Karpas-422 (cell line): ENCODE measurements around the gene AKAP13. TPM values are rescaled to one million over a fixed set of nuclear protein-coding genes. Genes with fewer than 3 reads are reported as not detected.
"Not testable (repeated sequence)": the region's sequence is repeated elsewhere in the genome, so short reads cannot be mapped to it uniquely, and the experiment has no call there.

ENCODE experiments used
- DNase-seq: peaks from one replicate; pipeline ENCODE4 v3.0.0-alpha.2; 2015
- H2AFZ ChIP-seq: fragments of 200-600 bp; sonication (generic); 2 replicates; pipeline ENCODE4 v1.6.1; 2014; ENCODE audit warnings: antibody characterized with exemption, low read length, mixed read lengths
- H3K27ac ChIP-seq: fragments of 200-600 bp; sonication (generic); 2 replicates; pipeline ENCODE4 v1.5.1; 2014; ENCODE audit warnings: mild to moderate bottlenecking, low read length, moderate library complexity
- H3K27me3 ChIP-seq: fragments of 200-600 bp; sonication (generic); 2 replicates; pipeline ENCODE4 v1.6.1; 2014; ENCODE audit warnings: low read length, mixed read lengths
- H3K36me3 ChIP-seq: fragments of 200-600 bp; sonication (generic); 2 replicates; pipeline ENCODE4 v1.6.1; 2014; ENCODE audit warnings: low read length, mixed read lengths; ENCODE audit not compliant: insufficient read depth
- H3K4me1 ChIP-seq: fragments of 200-600 bp; sonication (generic); 2 replicates; pipeline ENCODE4 v1.6.1; 2014; ENCODE audit warnings: mild to moderate bottlenecking, low read length, mixed read lengths
- H3K4me2 ChIP-seq: fragments of 200-600 bp; sonication (generic); 2 replicates; pipeline ENCODE4 v1.6.1; 2014; ENCODE audit warnings: low read length, low read depth, mild to moderate bottlenecking; ENCODE audit not compliant: poor library complexity, severe bottlenecking
- H3K4me3 ChIP-seq: fragments of 200-600 bp; sonication (generic); 2 replicates; pipeline ENCODE4 v1.5.1; 2014; ENCODE audit warnings: mild to moderate bottlenecking, antibody characterized with exemption, low read length, mixed read lengths
- H3K79me2 ChIP-seq: fragments of 200-600 bp; sonication (generic); 2 replicates; pipeline ENCODE4 v1.6.1; 2014; ENCODE audit warnings: mild to moderate bottlenecking, low read length, mixed read lengths
- H3K9ac ChIP-seq: fragments of 200-600 bp; sonication (generic); 2 replicates; pipeline ENCODE4 v1.6.0; 2014; ENCODE audit warnings: low read length
- H3K9me2 ChIP-seq: fragments of 200-600 bp; sonication (generic), shearing (Covaris generic); replicated peaks from 2 replicates; pipeline ENCODE4 v1.6.0; 2014; ENCODE audit warnings: mild to moderate bottlenecking, low read length, moderate library complexity; ENCODE audit not compliant: insufficient read depth
- H3K9me3 ChIP-seq: fragments of 300-700, 200-600 bp; sonication (generic); 2 replicates; pipeline ENCODE4 v1.6.1; 2014; ENCODE audit warnings: low read length, mixed read lengths
- H4K20me1 ChIP-seq: fragments of 200-600 bp; sonication (generic); 2 replicates; pipeline ENCODE4 v1.6.1; 2014; ENCODE audit warnings: mild to moderate bottlenecking, antibody characterized with exemption, low read length, low read depth; ENCODE audit not compliant: insufficient read depth
- total RNA-seq: library from RNA; depleted of rRNA; stranded (reverse); fragments of >200 nt; shearing (Covaris generic); gene quantifications from 2 replicates; pipeline ENCODE4 v1.2.3, GENCODE V29; 2014; ENCODE audit warnings: low replicate concordance

Gene AKAP13
- total RNA-seq, 1 experiment from 2014 or later, result 166 TPM

- H3K27ac ChIP-seq, H3K4me2 ChIP-seq, DNase-seq, H3K9me2 ChIP-seq, H2AFZ ChIP-seq, H4K20me1 ChIP-seq, H3K9me3 ChIP-seq, H3K9ac ChIP-seq, H3K27me3 ChIP-seq, H3K4me3 ChIP-seq: not testable (repeated sequence)
- H3K36me3 ChIP-seq, result peaks cover 13% of the 10 kb centered on the region; the same call in 1 of the 2 replicates
- peaks cover 80% of the 10 kb centered on the region for H3K4me1 ChIP-seq
- H3K79me2 ChIP-seq, result peaks cover 79% of the 10 kb centered on the region
These were observed 205.8 kb downstream of the AKAP13 start for GRCh38 chr15:85586196-85586595.

GRCh38 chr15:85587707-85588411 is 207.5 kb downstream of the AKAP13 start:
- Histone ChIP-seq H3K4me3 (no peak overlapping the region), H4K20me1 (no peaks in the 10 kb centered on the region), H3K9me3 (no peaks in the 10 kb centered on the region), H3K4me1 (peaks cover 75% of the 10 kb centered on the region), H3K9ac (no peak overlapping the region), H3K79me2 (peaks cover 78% of the 10 kb centered on the region), H2AFZ (no peak overlapping the region), H3K9me2 (no peaks in the 10 kb centered on the region), H3K4me2 (no peak overlapping the region), H3K36me3 (peaks cover 18% of the 10 kb centered on the region; the same call in 1 of the 2 replicates), H3K27ac (peak overlapping the region; percentile 22; the same call in 1 of the 2 replicates), H3K27me3 (no peaks in the 10 kb centered on the region)
- DNase-seq, result no peak

- Histone ChIP-seq H3K9me3 (no peaks in the 10 kb centered on the region), H3K79me2 (peaks cover 75% of the 10 kb centered on the region)
These were observed 208.3 kb downstream of the AKAP13 start for GRCh38 chr15:85588677-85589076.

GRCh38 chr15:85589851-85590250 is 209.4 kb downstream of the AKAP13 start:
- H3K9ac ChIP-seq, result no peak overlapping the region
- peaks cover 18% of the 10 kb centered on the region; the same call in 1 of the 2 replicates for H3K36me3 ChIP-seq
- no peak overlapping the region for H2AFZ ChIP-seq
- no peak overlapping the region for H3K4me2 ChIP-seq
- H3K27ac ChIP-seq, result no peak overlapping the region; the same call in 1 of the 2 replicates
- H3K27me3 ChIP-seq, result no peaks in the 10 kb centered on the region
- DNase-seq, result no peak
- no peaks in the 10 kb centered on the region for H3K9me2 ChIP-seq
- H3K4me1 ChIP-seq, result peaks cover 55% of the 10 kb centered on the region
- H3K4me3 ChIP-seq, result no peak overlapping the region
- H3K9me3 ChIP-seq, result no peaks in the 10 kb centered on the region
- no peaks in the 10 kb centered on the region for H4K20me1 ChIP-seq
- H3K79me2 ChIP-seq, result peaks cover 72% of the 10 kb centered on the region

More at GRCh38 chr15:85588677-85589076, 208.3 kb downstream of the AKAP13 start:
- H3K4me1 ChIP-seq, result peaks cover 67% of the 10 kb centered on the region
- no peaks in the 10 kb centered on the region for H3K9me2 ChIP-seq
- H3K4me3 ChIP-seq, result no peak overlapping the region
- DNase-seq, result no peak
- H4K20me1 ChIP-seq, result no peaks in the 10 kb centered on the region
- no peak overlapping the region for H3K9ac ChIP-seq
- H2AFZ ChIP-seq, result no peak overlapping the region
- no peaks in the 10 kb centered on the region for H3K27me3 ChIP-seq
- H3K4me2 ChIP-seq, result no peak overlapping the region
- peaks cover 18% of the 10 kb centered on the region; the same call in 1 of the 2 replicates for H3K36me3 ChIP-seq
- H3K27ac ChIP-seq, result peak overlapping the region; percentile 22; the same call in 1 of the 2 replicates

- H3K79me2 ChIP-seq, result peaks cover 68% of the 10 kb centered on the region
- H4K20me1 ChIP-seq, result no peaks in the 10 kb centered on the region
These were observed 211.2 kb downstream of the AKAP13 start for GRCh38 chr15:85591622-85592021.

GRCh38 chr15:85592148-85592547 is 211.7 kb downstream of the AKAP13 start:
- no peak overlapping the region for H2AFZ ChIP-seq
- H3K36me3 ChIP-seq, result peaks cover 11% of the 10 kb centered on the region; the same call in 1 of the 2 replicates
- no peak for DNase-seq
- H3K79me2 ChIP-seq, result peaks cover 65% of the 10 kb centered on the region
- H3K9me3 ChIP-seq, result no peaks in the 10 kb centered on the region
- no peak overlapping the region for H3K9ac ChIP-seq
- peak overlapping the region; percentile 48 for H3K4me2 ChIP-seq
- H3K4me3 ChIP-seq, result no peak overlapping the region
- H3K4me1 ChIP-seq, result peaks cover 45% of the 10 kb centered on the region
- H3K9me2 ChIP-seq, result no peaks in the 10 kb centered on the region
- H4K20me1 ChIP-seq, result no peaks in the 10 kb centered on the region
- H3K27me3 ChIP-seq, result no peaks in the 10 kb centered on the region
- peak overlapping the region; percentile 44 for H3K27ac ChIP-seq

More at GRCh38 chr15:85591622-85592021, 211.2 kb downstream of the AKAP13 start:
- Histone ChIP-seq H3K4me2 (peak overlapping the region; percentile 48), H3K9me3 (no peaks in the 10 kb centered on the region), H3K27me3 (no peaks in the 10 kb centered on the region), H2AFZ (no peak overlapping the region), H3K4me3 (peak overlapping the region; percentile 1; the same call in 1 of the 2 replicates), H3K36me3 (peaks cover 11% of the 10 kb centered on the region; the same call in 1 of the 2 replicates), H3K27ac (peak overlapping the region; percentile 44), H3K9ac (no peak overlapping the region), H3K4me1 (peaks cover 45% of the 10 kb centered on the region), H3K9me2 (no peaks in the 10 kb centered on the region)
- DNase-seq, result peak; percentile 56

- Histone ChIP-seq H4K20me1 (no peaks in the 10 kb centered on the region), H3K27me3 (no peaks in the 10 kb centered on the region), H3K4me3 (no peak overlapping the region), H3K27ac (peak overlapping the region; percentile 24; the same call in 1 of the 2 replicates), H2AFZ (no peak overlapping the region), H3K9me3 (no peaks in the 10 kb centered on the region), H3K4me2 (no peak overlapping the region), H3K9ac (no peak overlapping the region), H3K4me1 (peaks cover 35% of the 10 kb centered on the region), H3K9me2 (no peaks in the 10 kb centered on the region), H3K79me2 (peaks cover 70% of the 10 kb centered on the region), H3K36me3 (peaks cover 10% of the 10 kb centered on the region; the same call in 1 of the 2 replicates)
- DNase-seq, result no peak
These were observed 213.5 kb downstream of the AKAP13 start for GRCh38 chr15:85593809-85594445.
